ENCODE results near the gene LAGE3. TPM values are rescaled to one million over a fixed set of nuclear protein-coding genes. Genes with fewer than 3 reads are reported as not detected.

Gene LAGE3
- total RNA-seq, 1 donor from 2014 or later, result 18.0 TPM

DNA sequence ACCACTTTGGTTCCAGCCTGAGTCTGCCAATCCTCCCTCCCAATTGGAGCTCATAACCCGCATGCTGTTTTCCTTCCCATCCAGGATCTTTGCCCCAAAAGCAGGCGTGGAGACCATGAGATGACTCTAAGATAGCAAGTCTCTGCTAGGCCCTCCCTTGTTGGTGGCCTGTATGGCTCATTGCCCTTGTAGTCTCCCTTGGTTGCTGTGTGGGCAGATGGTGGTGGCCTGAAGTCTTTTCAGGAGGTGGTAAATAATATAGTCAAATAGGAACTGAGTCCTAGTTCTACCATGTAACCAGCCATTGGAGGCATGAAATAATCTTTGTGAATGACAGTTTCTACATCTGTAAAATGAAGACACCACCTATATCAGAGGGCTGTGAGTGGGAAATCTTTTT lies 49.4 kb downstream of the LAGE3 start:
- no peak for ATAC-seq (ENCODE audit: poor library complexity)
- intact Hi-C loops (cut with DNase I), result no loop called here
- DNase-seq, result no peak

GRCh38 chrX:154428176-154429171 lies 50.6 kb downstream of the LAGE3 start, which contains the start of gene ATP6AP1:
ATP6AP1 (plus strand) TSS chrX:154428677; CDS start chrX:154428693, 16 bp downstream.
- intact Hi-C loops (cut with DNase I), result no loop called here
- DNase-seq (peak; percentile 96), ATAC-seq (ENCODE audit: poor library complexity) (peak; percentile 99)

Small RNA genes lying within 50 kb of the gene (microRNA-seq; reads per million reads assigned to microRNA genes)
- gene MIR6858, result not detected

Other genes with a start within 250 kb of the LAGE3 start
- gene OPN1MW3, start 221.7 kb downstream of the LAGE3 start, total RNA-seq, result not detected
- not detected for gene TEX28, start 184.2 kb downstream of the LAGE3 start, total RNA-seq
- 14.0 TPM for gene TKTL1, start 183.5 kb downstream of the LAGE3 start, total RNA-seq
- gene FLNA, start 104.6 kb downstream of the LAGE3 start, total RNA-seq, result 216 TPM
- gene EMD, start 100.0 kb downstream of the LAGE3 start, total RNA-seq, result 49.2 TPM
- 2,020 TPM for gene RPL10, start 80.9 kb downstream of the LAGE3 start, total RNA-seq
- gene DNASE1L1, start 70.0 kb downstream of the LAGE3 start, total RNA-seq, result 57.7 TPM
- gene TAFAZZIN, start 67.7 kb downstream of the LAGE3 start, total RNA-seq, result 36.1 TPM
- gene ATP6AP1, start 50.6 kb downstream of the LAGE3 start, total RNA-seq, result 74.8 TPM
- gene GDI1, start 42.1 kb downstream of the LAGE3 start, total RNA-seq, result 70.3 TPM
- gene FAM50A, start 35.1 kb downstream of the LAGE3 start, total RNA-seq, result 45.6 TPM
- gene PLXNA3, start 21.0 kb downstream of the LAGE3 start, total RNA-seq, result 15.0 TPM
- gene UBL4A, start 7.3 kb upstream of the LAGE3 start, total RNA-seq, result 54.7 TPM
- gene SLC10A3, start 11.3 kb upstream of the LAGE3 start, total RNA-seq, result 11.1 TPM
- gene FAM3A, start 37.0 kb upstream of the LAGE3 start, total RNA-seq, result 51.3 TPM
- 9.3 TPM for gene G6PD, start 67.6 kb upstream of the LAGE3 start, total RNA-seq
- 15.6 TPM for gene IKBKG, start 68.3 kb upstream of the LAGE3 start, total RNA-seq
- not detected for gene CTAG1A, start 105.9 kb upstream of the LAGE3 start, total RNA-seq
- gene CTAG1B, start 140.0 kb upstream of the LAGE3 start, total RNA-seq, result not detected
- not detected for gene CTAG2, start 174.3 kb upstream of the LAGE3 start, total RNA-seq